OCI-LY1 (cell line): ENCODE data around the gene MPV17L2.

ENCODE experiments used
- H2AFZ ChIP-seq: fragments of 200-600 bp; sonication (generic), shearing (Covaris generic); 2 replicates; pipeline ENCODE4 v1.6.0; 2014; ENCODE audit warnings: antibody characterized with exemption, mild to moderate bottlenecking, low read length
- H3F3A ChIP-seq: fragments of 200-600 bp; sonication (generic), shearing (Covaris generic); 2 replicates; pipeline ENCODE4 v1.6.0; 2014; ENCODE audit warnings: mild to moderate bottlenecking, antibody characterized with exemption, low read length, moderate library complexity; ENCODE audit not compliant: insufficient read depth
- H3K27ac ChIP-seq: fragments of 200-600 bp; sonication (generic); 2 replicates; pipeline ENCODE4 v1.5.1; 2014; ENCODE audit warnings: low read length, mixed run types, mild to moderate bottlenecking, low read depth; ENCODE audit not compliant: poor library complexity, severe bottlenecking
- H3K27me3 ChIP-seq: fragments of 200-600 bp; sonication (generic); 2 replicates; pipeline ENCODE4 v1.6.0; 2014; ENCODE audit warnings: antibody characterized with exemption, mild to moderate bottlenecking, low read length, moderate library complexity; ENCODE audit not compliant: insufficient read depth
- H3K36me3 ChIP-seq: fragments of 200-600 bp; sonication (generic); 2 replicates; pipeline ENCODE4 v1.6.1; 2014; ENCODE audit warnings: mild to moderate bottlenecking, antibody characterized with exemption, low read length, moderate library complexity, mixed read lengths; ENCODE audit not compliant: insufficient read depth
- H3K4me1 ChIP-seq: fragments of 200-600 bp; sonication (generic); 2 replicates; pipeline ENCODE4 v1.5.1; 2014; ENCODE audit warnings: mild to moderate bottlenecking, low read length, moderate library complexity; ENCODE audit not compliant: insufficient read depth, severe bottlenecking
- H3K4me2 ChIP-seq: fragments of 200-600 bp; sonication (generic), shearing (Covaris generic); 2 replicates; pipeline ENCODE4 v1.6.1; 2014; ENCODE audit warnings: low read length
- H3K4me3 ChIP-seq: fragments of 200-600 bp; sonication (generic); 2 replicates; pipeline ENCODE4 v1.5.1; 2014; ENCODE audit warnings: low read length, low read depth, mild to moderate bottlenecking, mixed read lengths; ENCODE audit not compliant: poor library complexity, severe bottlenecking
- H3K79me2 ChIP-seq: fragments of 200-600 bp; shearing (Covaris generic); 2 replicates; pipeline ENCODE4 v1.6.1; 2016; ENCODE audit warnings: mixed run types, low read length, mixed read lengths; ENCODE audit not compliant: insufficient read depth
- H3K9ac ChIP-seq: fragments of 200-600 bp; sonication (generic), shearing (Covaris generic); 2 replicates; pipeline ENCODE4 v1.6.1; 2014; ENCODE audit warnings: mild to moderate bottlenecking, low read length, mixed read lengths
- H3K9me2 ChIP-seq: fragments of 200-600 bp; sonication (generic), shearing (Covaris generic); 2 replicates; pipeline ENCODE4 v1.6.1; 2014; ENCODE audit warnings: low read depth, mild to moderate bottlenecking, low read length, mixed read lengths
- H3K9me3 ChIP-seq: fragments of 200-600 bp; shearing (Covaris generic); 2 replicates; pipeline ENCODE4 v1.6.1; 2014; ENCODE audit warnings: low read length, mixed read lengths
- H4K20me1 ChIP-seq: fragments of 200-600 bp; sonication (generic), shearing (Covaris generic); 2 replicates; pipeline ENCODE4 v1.6.0; 2016; ENCODE audit warnings: mild to moderate bottlenecking, low read length; ENCODE audit not compliant: insufficient read depth
- CTCF ChIP-seq: fragments of 200-600 bp; sonication (generic), shearing (Covaris generic); IDR thresholded peaks from 2 replicates; pipeline ENCODE4 v1.5.1; 2017; ENCODE audit warnings: mild to moderate bottlenecking, antibody characterized with exemption, low read length, moderate library complexity, mixed read lengths
- EZH2 ChIP-seq: fragments of 200-600 bp; sonication (generic), shearing (Covaris generic); IDR thresholded peaks from 2 replicates; pipeline ENCODE4 v1.8.0; 2017; ENCODE audit warnings: borderline replicate concordance, mixed run types, mild to moderate bottlenecking, antibody characterized with exemption, low read length, moderate library complexity, mixed read lengths

MPV17L2 gene

GRCh38 chr19:18160493-18160970, 32.5 kb upstream of the MPV17L2 start:
- peak overlapping the region; percentile 61 for H3K27ac ChIP-seq
- no peaks in the 10 kb centered on the region for H3F3A ChIP-seq
- peak overlapping the region; percentile 67 for H3K4me3 ChIP-seq
- peak overlapping the region; percentile 89 for H3K4me2 ChIP-seq
- no peaks in the 10 kb centered on the region for H3K79me2 ChIP-seq
- no peaks in the 10 kb centered on the region for H4K20me1 ChIP-seq
- TF ChIP-seq EZH2 = no peak
- TF ChIP-seq CTCF = no peak
- H3K27me3 ChIP-seq = no peaks in the 10 kb centered on the region
- no peak overlapping the region for H2AFZ ChIP-seq
- peaks cover 32% of the 10 kb centered on the region; the same call in 1 of the 2 replicates for H3K36me3 ChIP-seq
- no peaks in the 10 kb centered on the region for H3K9me3 ChIP-seq
- H3K4me1 ChIP-seq = peaks cover 41% of the 10 kb centered on the region
- no peaks in the 10 kb centered on the region for H3K9me2 ChIP-seq
- H3K9ac ChIP-seq = peak overlapping the region; percentile 92

GRCh38 chr19:18160971-18161635, 31.9 kb upstream of the MPV17L2 start:
- H3K4me1 ChIP-seq = peaks cover 40% of the 10 kb centered on the region
- H3F3A ChIP-seq = no peaks in the 10 kb centered on the region
- peak overlapping the region; percentile 89 for H3K4me2 ChIP-seq
- peak overlapping the region; percentile 67 for H3K4me3 ChIP-seq
- peak overlapping the region; percentile 61 for H3K27ac ChIP-seq
- H3K36me3 ChIP-seq = peaks cover 36% of the 10 kb centered on the region; the same call in 1 of the 2 replicates
- H3K9ac ChIP-seq = peak overlapping the region; percentile 92
- H3K9me2 ChIP-seq = no peaks in the 10 kb centered on the region
- no peak; the same call in none of the 2 replicates for TF ChIP-seq CTCF
- TF ChIP-seq EZH2 = no peak
- H2AFZ ChIP-seq = no peak overlapping the region
- H4K20me1 ChIP-seq = no peaks in the 10 kb centered on the region
- H3K9me3 ChIP-seq = no peaks in the 10 kb centered on the region
- no peaks in the 10 kb centered on the region for H3K79me2 ChIP-seq
- H3K27me3 ChIP-seq = no peaks in the 10 kb centered on the region

- peak overlapping the region; percentile 71 for H3K4me2 ChIP-seq
- no peaks in the 10 kb centered on the region for H3K9me2 ChIP-seq
- peak overlapping the region; percentile 49 for H3K9ac ChIP-seq
- no peaks in the 10 kb centered on the region for H3K79me2 ChIP-seq
- peaks cover 35% of the 10 kb centered on the region for H3K4me1 ChIP-seq
- H3K27me3 ChIP-seq = no peaks in the 10 kb centered on the region
- no peaks in the 10 kb centered on the region for H3K9me3 ChIP-seq
- H3K4me3 ChIP-seq = peak overlapping the region; percentile 52
- TF ChIP-seq EZH2 = no peak
- no peak for TF ChIP-seq CTCF
- no peaks in the 10 kb centered on the region for H4K20me1 ChIP-seq
- H3K27ac ChIP-seq = no peak overlapping the region
- peaks cover 35% of the 10 kb centered on the region; the same call in 1 of the 2 replicates for H3K36me3 ChIP-seq
- no peaks in the 10 kb centered on the region for H3F3A ChIP-seq
- H2AFZ ChIP-seq = no peak overlapping the region
Measured at GRCh38 chr19:18161636-18162002, 31.4 kb upstream of the MPV17L2 start.
